Midbrain (tissue), 1 donor: ENCODE measurements around the gene GAD2.
A peak's percentile ranks its signal among the peaks of the same experiment; 100 is the strongest.

Experiments used
- DNase-seq: peaks from one replicate; lab custom pipeline; 2025; lab: John Stamatoyannopoulos, UW

The GAD2 gene

GRCh38 chr10:26222563-26222962 is 6.0 kb downstream of the GAD2 start:
- no peak for DNase-seq

- no peak for DNase-seq
Observed at GRCh38 chr10:26225322-26225721, 8.7 kb downstream of the GAD2 start.

GRCh38 chr10:26227786-26228185 is 11.2 kb downstream of the GAD2 start:
- no peak for DNase-seq

- DNase-seq: no peak
Observed at GRCh38 chr10:26232174-26232573, 15.6 kb downstream of the GAD2 start.

GRCh38 chr10:26235761-26236160 is 19.2 kb downstream of the GAD2 start:
- no peak for DNase-seq

- no peak for DNase-seq
Observed at GRCh38 chr10:26238378-26238777, 21.8 kb downstream of the GAD2 start.

GRCh38 chr10:26242706-26243350 is 26.3 kb downstream of the GAD2 start:
- no peak for DNase-seq

GRCh38 chr10:26243351-26243720 is 26.8 kb downstream of the GAD2 start:
- DNase-seq: no peak

GRCh38 chr10:26249681-26250080 is 33.1 kb downstream of the GAD2 start:
- DNase-seq: no peak

- DNase-seq: no peak
Observed at GRCh38 chr10:26251925-26252324, 35.4 kb downstream of the GAD2 start.

GRCh38 chr10:26254616-26255015 is 38.0 kb downstream of the GAD2 start:
- no peak for DNase-seq

GRCh38 chr10:26259341-26259740 is 42.8 kb downstream of the GAD2 start:
- DNase-seq: no peak

- DNase-seq: peak; percentile 11
Observed at GRCh38 chr10:26269754-26270153, 53.2 kb downstream of the GAD2 start.

- DNase-seq: peak; percentile 44
Observed at GRCh38 chr10:26274391-26274790, 57.8 kb downstream of the GAD2 start.

- no peak for DNase-seq
Observed at GRCh38 chr10:26278295-26278694, 61.7 kb downstream of the GAD2 start.

- no peak for DNase-seq
Observed at GRCh38 chr10:26290236-26290635, 73.7 kb downstream of the GAD2 start.

- DNase-seq: no peak
Observed at GRCh38 chr10:26291721-26292480, 75.3 kb downstream of the GAD2 start.

GRCh38 chr10:26296360-26296759 is 79.8 kb downstream of the GAD2 start:
- DNase-seq: no peak

- no peak for DNase-seq
Observed at GRCh38 chr10:26300001-26300400, 83.4 kb downstream of the GAD2 start.

GRCh38 chr10:26303366-26303765 is 86.8 kb downstream of the GAD2 start:
- no peak for DNase-seq

GRCh38 chr10:26310361-26310760 is 93.8 kb downstream of the GAD2 start:
- DNase-seq: no peak

GRCh38 chr10:26311383-26311940 is 94.9 kb downstream of the GAD2 start:
- no peak for DNase-seq

GRCh38 chr10:26314265-26315013 is 97.9 kb downstream of the GAD2 start:
- no peak for DNase-seq
